22Rv1 (cell line): Measurements from ENCODE around the gene SRPK2.

Source experiments
- H3K27ac ChIP-seq: fragments of 450-650 bp; 2 replicates; pipeline ENCODE4 v1.5.1; 2017
- ZFX ChIP-seq: fragments of 450-650 bp; IDR thresholded peaks from 2 replicates; pipeline ENCODE4 v1.6.1; 2017; ENCODE audit warnings: antibody characterized with exemption, borderline replicate concordance
- TF ChIP-seq, protein P1 (sequence below): fragments of 450-650 bp; IDR thresholded peaks from 2 replicates; pipeline ENCODE4 v1.5.1; 2017; ENCODE audit warnings: mild to moderate bottlenecking

Gene SRPK2

DNA sequence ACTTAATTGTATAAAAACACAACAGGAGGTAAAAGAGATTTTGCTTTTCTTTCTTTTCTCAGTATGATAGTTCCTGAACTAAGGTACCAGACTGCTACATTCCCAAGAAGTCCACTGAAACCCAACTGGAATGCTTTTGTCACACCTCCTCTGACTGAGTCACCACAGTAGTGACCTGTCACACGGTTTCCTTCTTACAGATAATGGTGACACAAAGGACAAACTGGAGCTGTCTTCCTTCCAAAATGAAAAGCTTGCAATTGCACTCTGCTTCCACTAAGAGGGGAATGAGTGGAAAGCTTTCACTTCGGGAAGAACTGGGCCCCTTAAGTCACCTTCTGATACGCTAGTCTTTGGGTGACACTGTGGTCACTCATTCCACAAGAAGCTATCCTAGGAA lies 252.5 kb downstream of the SRPK2 start:
- no peak overlapping the region for H3K27ac ChIP-seq
- TF ChIP-seq, protein P1, sequence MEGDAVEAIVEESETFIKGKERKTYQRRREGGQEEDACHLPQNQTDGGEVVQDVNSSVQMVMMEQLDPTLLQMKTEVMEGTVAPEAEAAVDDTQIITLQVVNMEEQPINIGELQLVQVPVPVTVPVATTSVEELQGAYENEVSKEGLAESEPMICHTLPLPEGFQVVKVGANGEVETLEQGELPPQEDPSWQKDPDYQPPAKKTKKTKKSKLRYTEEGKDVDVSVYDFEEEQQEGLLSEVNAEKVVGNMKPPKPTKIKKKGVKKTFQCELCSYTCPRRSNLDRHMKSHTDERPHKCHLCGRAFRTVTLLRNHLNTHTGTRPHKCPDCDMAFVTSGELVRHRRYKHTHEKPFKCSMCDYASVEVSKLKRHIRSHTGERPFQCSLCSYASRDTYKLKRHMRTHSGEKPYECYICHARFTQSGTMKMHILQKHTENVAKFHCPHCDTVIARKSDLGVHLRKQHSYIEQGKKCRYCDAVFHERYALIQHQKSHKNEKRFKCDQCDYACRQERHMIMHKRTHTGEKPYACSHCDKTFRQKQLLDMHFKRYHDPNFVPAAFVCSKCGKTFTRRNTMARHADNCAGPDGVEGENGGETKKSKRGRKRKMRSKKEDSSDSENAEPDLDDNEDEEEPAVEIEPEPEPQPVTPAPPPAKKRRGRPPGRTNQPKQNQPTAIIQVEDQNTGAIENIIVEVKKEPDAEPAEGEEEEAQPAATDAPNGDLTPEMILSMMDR = no peak; the same call in 1 of the 2 replicates
- TF ChIP-seq ZFX = no peak

DNA sequence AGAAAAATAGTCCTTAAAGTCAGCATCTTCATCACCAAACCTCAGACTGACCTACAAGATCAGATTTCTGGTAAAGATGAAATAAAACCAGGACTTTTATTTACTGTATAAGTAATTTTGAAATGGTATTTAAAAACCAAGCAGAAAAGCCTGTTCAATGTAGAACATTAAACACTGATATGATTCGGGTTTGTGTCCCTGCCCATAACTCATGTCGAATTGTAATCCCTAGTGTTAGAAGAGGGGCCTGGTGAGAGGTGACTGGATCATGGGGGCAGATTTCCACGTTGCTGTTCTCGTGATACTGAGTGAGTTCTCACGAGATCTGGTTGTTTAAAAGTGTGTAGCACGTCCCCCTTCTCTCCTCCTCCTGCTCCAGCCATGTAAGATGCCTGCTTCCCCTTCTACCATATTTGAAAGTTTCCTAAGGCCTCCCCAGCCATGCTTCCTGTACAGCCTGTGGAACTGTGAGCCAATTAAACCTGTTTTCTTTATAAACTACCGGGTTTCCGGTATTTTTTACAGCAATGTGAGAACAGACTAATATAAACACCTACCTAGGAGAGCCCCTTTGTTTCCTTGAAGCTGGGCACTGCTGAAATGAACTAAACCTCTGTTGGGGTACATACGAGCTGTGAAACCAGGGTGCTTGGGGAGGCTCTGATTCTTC lies 254.6 kb downstream of the SRPK2 start:
- no peak for TF ChIP-seq ZFX
- TF ChIP-seq, protein P1 = no peak

DNA sequence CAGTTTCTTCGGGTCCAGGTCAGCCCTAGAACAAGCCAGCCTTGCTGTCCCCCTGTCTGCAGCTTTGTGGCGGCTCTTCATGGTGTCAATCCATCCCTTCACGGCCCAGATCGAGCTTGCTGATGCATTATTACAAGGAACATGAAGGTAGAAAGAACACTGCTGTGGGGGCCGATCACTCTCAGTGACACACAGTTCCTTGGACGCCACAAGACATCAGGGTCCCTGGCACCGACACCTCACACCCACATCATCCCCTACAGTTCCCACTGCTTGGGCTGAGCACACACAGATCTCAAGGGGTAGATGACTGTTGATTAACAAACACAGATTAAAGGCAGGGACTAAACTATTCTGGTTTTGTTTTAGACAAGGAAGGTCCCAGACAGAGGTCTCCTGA lies 255.4 kb downstream of the SRPK2 start:
- no peak overlapping the region for H3K27ac ChIP-seq
- TF ChIP-seq, protein P1 = no peak
- TF ChIP-seq ZFX = no peak

More for the DNA sequence above, 254.6 kb downstream of the SRPK2 start:
- H3K27ac ChIP-seq = no peak overlapping the region

DNA sequence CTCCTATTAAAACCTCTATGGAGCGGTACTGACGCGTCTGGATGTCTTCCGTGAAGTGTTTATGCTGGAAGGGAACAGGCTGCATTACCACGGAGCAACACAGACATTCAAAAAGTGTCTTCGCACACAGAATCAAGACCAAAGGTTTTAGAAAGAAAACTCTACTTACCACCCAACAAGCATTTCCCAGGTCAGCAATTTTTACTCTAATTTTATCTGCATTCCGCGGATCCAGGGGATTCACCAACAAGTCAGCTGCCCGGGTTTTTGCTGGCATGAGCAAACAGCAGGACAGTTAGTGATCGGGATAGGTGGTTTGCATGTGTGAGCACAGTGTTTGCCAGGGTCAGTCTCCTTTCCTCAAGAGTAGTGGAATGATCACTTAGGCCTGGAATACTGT lies 255.9 kb downstream of the SRPK2 start:
- TF ChIP-seq, protein P1 = no peak
- no peak for TF ChIP-seq ZFX
- no peak overlapping the region for H3K27ac ChIP-seq

DNA sequence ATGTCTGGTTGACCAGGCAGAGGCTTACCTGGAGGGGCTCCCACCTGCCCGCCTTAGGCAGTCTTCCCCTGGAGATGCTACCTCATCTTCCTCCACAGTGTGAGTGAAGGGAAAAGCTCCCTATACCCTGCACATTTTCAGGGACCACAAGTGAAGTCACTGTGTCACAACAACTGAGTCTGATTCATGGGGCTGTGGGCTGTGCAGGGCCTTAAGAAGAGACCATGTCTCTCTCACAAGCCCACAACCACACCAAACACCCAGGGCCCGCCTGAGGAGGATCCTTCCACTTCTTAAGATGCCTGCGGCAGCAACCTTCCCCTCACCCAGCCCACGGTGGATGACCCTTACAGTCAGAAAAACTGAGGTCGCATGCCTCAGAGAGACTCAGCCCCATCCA lies 256.4 kb downstream of the SRPK2 start:
- H3K27ac ChIP-seq = no peak overlapping the region
- TF ChIP-seq, protein P1 = no peak
- TF ChIP-seq ZFX = no peak

DNA sequence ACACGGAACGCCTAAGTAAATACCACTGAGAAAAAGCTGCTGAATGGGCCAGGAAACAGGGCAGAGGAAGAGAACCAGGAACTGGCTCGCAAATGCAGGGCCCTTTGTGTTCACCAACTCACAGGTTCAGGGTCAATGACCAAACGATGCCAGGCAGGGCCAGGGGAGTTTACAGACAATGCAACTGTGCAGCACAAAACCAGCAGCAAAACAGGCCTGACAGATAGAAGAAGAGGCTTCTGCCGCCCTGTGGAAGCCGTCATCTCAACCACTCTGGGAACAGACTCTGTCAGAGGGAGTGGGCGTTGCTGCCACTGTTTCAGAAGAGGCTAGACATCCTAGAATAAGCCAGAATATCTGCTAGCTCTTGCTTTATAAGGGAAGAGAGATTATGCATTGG lies 256.8 kb downstream of the SRPK2 start:
- no peak overlapping the region for H3K27ac ChIP-seq
- TF ChIP-seq, protein P1 = no peak
- TF ChIP-seq ZFX = no peak

DNA sequence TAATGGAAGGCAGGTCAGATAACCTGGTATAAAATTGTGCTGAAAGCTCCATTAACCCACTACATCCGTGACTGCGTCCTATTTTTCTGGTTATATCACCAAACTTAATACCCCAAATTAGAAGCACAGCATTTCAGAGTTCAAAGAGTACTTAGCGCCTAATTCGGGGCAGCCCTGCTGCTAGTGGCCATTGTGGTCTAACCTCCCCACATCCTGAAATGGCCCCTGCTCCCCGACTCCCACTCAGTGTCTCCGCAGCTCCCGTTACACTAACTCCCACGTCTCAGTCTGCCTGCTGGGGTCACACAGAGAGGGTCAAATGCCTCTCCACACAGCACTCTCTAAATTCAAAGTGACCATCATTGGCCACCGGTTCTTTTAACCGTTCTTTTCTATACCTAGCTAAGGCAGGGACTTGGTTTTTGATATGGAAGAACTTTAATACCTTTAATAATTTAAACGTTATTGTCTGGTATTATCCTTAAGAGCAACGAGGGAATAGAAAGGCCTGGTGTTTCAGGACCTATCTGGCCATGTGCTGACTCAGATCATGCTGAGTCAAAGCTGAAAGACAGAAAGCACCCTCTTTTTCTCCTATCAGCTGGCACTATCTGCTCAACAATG lies 257.6 kb downstream of the SRPK2 start:
- H3K27ac ChIP-seq = no peak overlapping the region
- TF ChIP-seq, protein P1 = no peak
- TF ChIP-seq ZFX = no peak
